Measurements from ENCODE around the gene STK38L.

STK38L gene

DNA sequence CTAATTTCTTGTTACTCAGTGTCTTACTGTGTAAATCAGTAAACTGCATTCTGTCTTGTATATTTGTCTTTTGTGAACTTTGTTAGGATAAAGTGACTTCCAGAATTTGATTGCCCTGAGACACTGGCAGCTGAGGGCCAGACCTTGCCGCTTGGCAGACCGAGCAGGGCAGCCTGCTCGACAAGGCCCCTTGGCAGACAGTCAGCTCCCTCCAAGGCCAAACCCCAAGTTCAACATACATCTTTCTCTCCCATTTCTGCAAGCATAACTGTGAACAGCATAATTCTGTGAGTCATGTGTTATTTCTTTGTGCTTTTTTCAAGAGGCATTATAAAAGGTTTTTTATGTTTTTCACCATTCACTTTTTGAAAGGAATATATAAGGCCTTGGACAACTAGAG, 49.4 kb downstream of the STK38L start:
- H4K20me1 ChIP-seq (ENCODE audit: insufficient read depth, low read length) = no peaks in the 10 kb centered on the region
- no peak for DNase-seq
- H3K4me3 ChIP-seq (ENCODE audit: low read depth in 1 of 2, low read length in 2 of 2) = no peak overlapping the region
- no peak overlapping the region for H3K4me2 ChIP-seq (ENCODE audit: insufficient read depth, low read length)
- H3K36me3 ChIP-seq (ENCODE audit: insufficient read depth, low read length) = 0 out of 2 replicates have a peak, but pooled peaks cover under 1% of the 10 kb centered on the region
- no peak for TF ChIP-seq EZH2 (IDR thresholded peaks at IDR 0.05; ENCODE audit: borderline replicate concordance, low read depth, low read length, severe bottlenecking)
- TF ChIP-seq, protein P1, sequence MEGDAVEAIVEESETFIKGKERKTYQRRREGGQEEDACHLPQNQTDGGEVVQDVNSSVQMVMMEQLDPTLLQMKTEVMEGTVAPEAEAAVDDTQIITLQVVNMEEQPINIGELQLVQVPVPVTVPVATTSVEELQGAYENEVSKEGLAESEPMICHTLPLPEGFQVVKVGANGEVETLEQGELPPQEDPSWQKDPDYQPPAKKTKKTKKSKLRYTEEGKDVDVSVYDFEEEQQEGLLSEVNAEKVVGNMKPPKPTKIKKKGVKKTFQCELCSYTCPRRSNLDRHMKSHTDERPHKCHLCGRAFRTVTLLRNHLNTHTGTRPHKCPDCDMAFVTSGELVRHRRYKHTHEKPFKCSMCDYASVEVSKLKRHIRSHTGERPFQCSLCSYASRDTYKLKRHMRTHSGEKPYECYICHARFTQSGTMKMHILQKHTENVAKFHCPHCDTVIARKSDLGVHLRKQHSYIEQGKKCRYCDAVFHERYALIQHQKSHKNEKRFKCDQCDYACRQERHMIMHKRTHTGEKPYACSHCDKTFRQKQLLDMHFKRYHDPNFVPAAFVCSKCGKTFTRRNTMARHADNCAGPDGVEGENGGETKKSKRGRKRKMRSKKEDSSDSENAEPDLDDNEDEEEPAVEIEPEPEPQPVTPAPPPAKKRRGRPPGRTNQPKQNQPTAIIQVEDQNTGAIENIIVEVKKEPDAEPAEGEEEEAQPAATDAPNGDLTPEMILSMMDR (IDR thresholded peaks at IDR 0.05; ENCODE audit: borderline replicate concordance, extremely low read depth, low read length, poor library complexity, severe bottlenecking) = no peak
- no peaks in the 10 kb centered on the region for H3K27me3 ChIP-seq (ENCODE audit: insufficient read depth, low read length, poor library complexity)
- no peaks in the 10 kb centered on the region for H3K79me2 ChIP-seq (ENCODE audit: insufficient read depth, low read length)
- H3K9ac ChIP-seq (ENCODE audit: low read depth, low read length) = no peak overlapping the region
- H3K4me1 ChIP-seq (ENCODE audit: insufficient read depth, low read length) = no peaks in the 10 kb centered on the region
- H3K27ac ChIP-seq (ENCODE audit: low read length) = no peak overlapping the region
- H2AFZ ChIP-seq (ENCODE audit: low read depth, low read length) = no peak overlapping the region
- no peaks in the 10 kb centered on the region for H3K9me3 ChIP-seq (ENCODE audit: insufficient read depth, low read length, severe bottlenecking)
- ATAC-seq (ENCODE audit: insufficient read depth, low read depth) = no peak

DNA sequence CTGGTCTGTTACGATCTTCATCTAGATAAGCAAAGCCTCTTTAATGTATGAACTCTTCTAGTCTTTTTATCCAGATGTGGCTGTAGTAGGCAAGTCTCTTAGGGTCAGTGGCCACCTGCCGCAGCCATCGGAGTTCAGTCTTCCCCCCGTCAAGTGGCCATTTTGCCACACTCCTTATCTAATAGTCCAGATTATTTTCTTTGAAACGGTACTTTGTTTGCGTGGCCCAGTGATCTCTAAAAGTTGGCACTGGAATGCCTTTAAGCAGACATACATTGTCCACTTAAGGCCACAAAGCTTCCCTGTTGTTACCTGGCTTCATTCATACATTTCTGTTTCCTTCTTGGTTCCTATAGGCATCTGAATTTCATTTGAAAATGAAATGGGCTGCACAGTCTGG, 52.6 kb downstream of the STK38L start:
- DNase-seq = no peak
- 0 out of 2 replicates have a peak, but pooled peaks cover 6% of the 10 kb centered on the region for H3K36me3 ChIP-seq (ENCODE audit: insufficient read depth, low read length)
- no peak for ATAC-seq (ENCODE audit: insufficient read depth, low read depth)
- H3K4me2 ChIP-seq (ENCODE audit: insufficient read depth, low read length) = no peak overlapping the region
- H3K79me2 ChIP-seq (ENCODE audit: insufficient read depth, low read length) = no peaks in the 10 kb centered on the region
- no peak overlapping the region for H3K27ac ChIP-seq (ENCODE audit: low read length)
- no peaks in the 10 kb centered on the region for H3K9me3 ChIP-seq (ENCODE audit: insufficient read depth, low read length, severe bottlenecking)
- TF ChIP-seq, protein P1 (IDR thresholded peaks at IDR 0.05; ENCODE audit: borderline replicate concordance, extremely low read depth, low read length, poor library complexity, severe bottlenecking) = no peak
- no peak for TF ChIP-seq EZH2 (IDR thresholded peaks at IDR 0.05; ENCODE audit: borderline replicate concordance, low read depth, low read length, severe bottlenecking)
- no peaks in the 10 kb centered on the region for H4K20me1 ChIP-seq (ENCODE audit: insufficient read depth, low read length)
- no peak overlapping the region for H2AFZ ChIP-seq (ENCODE audit: low read depth, low read length)
- no peaks in the 10 kb centered on the region for H3K27me3 ChIP-seq (ENCODE audit: insufficient read depth, low read length, poor library complexity)
- no peak overlapping the region for H3K4me3 ChIP-seq (ENCODE audit: low read depth in 1 of 2, low read length in 2 of 2)
- no peaks in the 10 kb centered on the region for H3K4me1 ChIP-seq (ENCODE audit: insufficient read depth, low read length)
- no peak overlapping the region for H3K9ac ChIP-seq (ENCODE audit: low read depth, low read length)

DNA sequence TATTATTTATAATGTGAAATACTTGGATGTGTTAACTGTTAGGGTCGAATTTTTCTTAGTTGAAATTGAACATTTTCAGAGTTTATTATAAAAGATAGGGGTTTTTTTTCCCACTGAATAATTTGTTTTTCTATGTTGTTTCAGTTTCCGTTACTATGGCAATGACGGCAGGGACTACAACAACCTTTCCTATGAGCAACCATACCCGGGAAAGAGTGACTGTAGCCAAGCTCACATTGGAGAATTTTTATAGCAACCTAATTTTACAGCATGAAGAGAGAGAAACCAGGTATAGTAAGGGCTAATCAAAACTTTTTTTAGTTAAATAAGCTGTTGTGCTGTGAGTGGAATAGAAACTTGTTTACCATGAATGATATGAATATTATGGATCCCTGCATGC, 53.5 kb downstream of the STK38L start:
- Histone ChIP-seq H3K9ac (ENCODE audit: low read depth, low read length) (no peak overlapping the region), H3K79me2 (ENCODE audit: insufficient read depth, low read length) (no peaks in the 10 kb centered on the region), H3K36me3 (ENCODE audit: insufficient read depth, low read length) (0 out of 2 replicates have a peak, but pooled peaks cover 6% of the 10 kb centered on the region), H4K20me1 (ENCODE audit: insufficient read depth, low read length) (no peaks in the 10 kb centered on the region), H3K4me2 (ENCODE audit: insufficient read depth, low read length) (no peak overlapping the region), H3K9me3 (ENCODE audit: insufficient read depth, low read length, severe bottlenecking) (no peaks in the 10 kb centered on the region), H3K27ac (ENCODE audit: low read length) (no peak overlapping the region), H3K4me3 (ENCODE audit: low read depth in 1 of 2, low read length in 2 of 2) (no peak overlapping the region), H3K27me3 (ENCODE audit: insufficient read depth, low read length, poor library complexity) (no peaks in the 10 kb centered on the region), H3K4me1 (ENCODE audit: insufficient read depth, low read length) (no peaks in the 10 kb centered on the region), H2AFZ (ENCODE audit: low read depth, low read length) (no peak overlapping the region)
- ATAC-seq (ENCODE audit: insufficient read depth, low read depth) (no peak), DNase-seq (no peak)
- TF ChIP-seq EZH2 (IDR thresholded peaks at IDR 0.05; ENCODE audit: borderline replicate concordance, low read depth, low read length, severe bottlenecking) = no peak
- TF ChIP-seq, protein P1 (IDR thresholded peaks at IDR 0.05; ENCODE audit: borderline replicate concordance, extremely low read depth, low read length, poor library complexity, severe bottlenecking) = no peak

DNA sequence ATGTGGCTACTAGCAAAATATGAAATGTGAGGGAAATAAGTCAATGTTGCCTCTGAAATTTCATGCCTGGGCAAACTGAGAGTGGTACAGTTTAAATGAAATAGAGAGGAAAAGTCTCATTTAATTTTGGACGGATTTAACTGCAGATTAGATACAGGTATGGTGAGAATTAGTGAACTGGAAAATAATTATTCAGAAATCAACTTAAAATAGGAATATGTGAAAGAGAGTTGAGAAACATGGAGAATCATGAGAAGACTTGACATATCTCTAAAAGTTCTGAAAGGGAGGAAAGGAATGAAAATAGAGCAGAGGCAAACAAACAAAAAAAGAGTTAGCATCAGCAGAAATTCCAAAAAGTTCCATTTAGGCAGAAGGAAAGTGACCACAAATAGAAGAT, 55.0 kb downstream of the STK38L start:
- Histone ChIP-seq H4K20me1 (ENCODE audit: insufficient read depth, low read length) (no peaks in the 10 kb centered on the region), H3K4me3 (ENCODE audit: low read depth in 1 of 2, low read length in 2 of 2) (no peak overlapping the region), H3K27me3 (ENCODE audit: insufficient read depth, low read length, poor library complexity) (no peaks in the 10 kb centered on the region), H3K36me3 (ENCODE audit: insufficient read depth, low read length) (peaks cover 11% of the 10 kb centered on the region; the same call in 1 of the 2 replicates), H3K79me2 (ENCODE audit: insufficient read depth, low read length) (no peaks in the 10 kb centered on the region), H3K4me1 (ENCODE audit: insufficient read depth, low read length) (no peaks in the 10 kb centered on the region), H2AFZ (ENCODE audit: low read depth, low read length) (no peak overlapping the region), H3K27ac (ENCODE audit: low read length) (no peak overlapping the region), H3K9me3 (ENCODE audit: insufficient read depth, low read length, severe bottlenecking) (no peaks in the 10 kb centered on the region), H3K4me2 (ENCODE audit: insufficient read depth, low read length) (no peak overlapping the region), H3K9ac (ENCODE audit: low read depth, low read length) (no peak overlapping the region)
- ATAC-seq (ENCODE audit: insufficient read depth, low read depth) (no peak), DNase-seq (no peak)
- TF ChIP-seq, protein P1 (IDR thresholded peaks at IDR 0.05; ENCODE audit: borderline replicate concordance, extremely low read depth, low read length, poor library complexity, severe bottlenecking) = no peak
- TF ChIP-seq EZH2 (IDR thresholded peaks at IDR 0.05; ENCODE audit: borderline replicate concordance, low read depth, low read length, severe bottlenecking) = no peak
